OCI-LY7 (cell line): ENCODE measurements around the gene MAML3. TPM values are rescaled to one million over a fixed set of nuclear protein-coding genes. Genes with fewer than 3 reads are reported as not detected.

ENCODE experiments used
- BruUV-seq: library from RNA; stranded (reverse); fragments of 400-500 nt; replicated peaks from 2 replicates; lab custom pipeline; 2021; lab: Mats Ljungman, UMichigan
- CTCF ChIA-PET: fragments of 300-600 bp; sonication (Branson Sonifier 250); formaldehyde crosslinking; loops from one replicate; lab custom pipeline; 2022; ENCODE audit warnings: antibody characterized with exemption; ENCODE audit not compliant: unreplicated experiment; lab: Charles Lee
- POLR2A ChIA-PET: fragments of 300-600 bp; sonication (Branson Sonifier 250); formaldehyde crosslinking; loops from one replicate; lab custom pipeline; 2022; ENCODE audit warnings: antibody characterized with exemption; lab: Charles Lee
- DNase-seq: peaks from one replicate; pipeline ENCODE4 v3.0.0-alpha.2; 2015; ENCODE audit warnings: low spot score
- H2AFZ ChIP-seq: fragments of 200-600 bp; sonication (generic), shearing (Covaris generic); 2 replicates; pipeline ENCODE4 v1.6.1; 2014; ENCODE audit warnings: mild to moderate bottlenecking, antibody characterized with exemption, low read length, moderate library complexity
- H3K27ac ChIP-seq: fragments of 200-600 bp; sonication (generic); 2 replicates; pipeline ENCODE4 v1.5.1; 2014; ENCODE audit warnings: mixed run types, low read depth, mild to moderate bottlenecking, moderate library complexity, low read length, inconsistent platforms; ENCODE audit not compliant: poor library complexity, severe bottlenecking
- H3K36me3 ChIP-seq: fragments of 200-600 bp; sonication (generic); 2 replicates; pipeline ENCODE4 v1.6.1; 2014; ENCODE audit warnings: mild to moderate bottlenecking, antibody characterized with exemption, low read length, moderate library complexity, mixed read lengths; ENCODE audit not compliant: insufficient read depth
- H3K4me1 ChIP-seq: fragments of 200-600 bp; sonication (generic); 2 replicates; pipeline ENCODE4 v1.5.1; 2014; ENCODE audit warnings: mild to moderate bottlenecking, low read length; ENCODE audit not compliant: insufficient read depth, poor library complexity, severe bottlenecking
- H3K4me2 ChIP-seq: fragments of 200-600 bp; sonication (generic); 2 replicates; pipeline ENCODE4 v1.6.1; 2014; ENCODE audit warnings: mild to moderate bottlenecking, low read length
- H3K4me3 ChIP-seq: fragments of 200-600 bp; sonication (generic); 2 replicates; pipeline ENCODE4 v1.5.1; 2014; ENCODE audit warnings: mild to moderate bottlenecking, low read depth, low read length; ENCODE audit not compliant: poor library complexity, severe bottlenecking
- H3K79me2 ChIP-seq: fragments of 200-600 bp; sonication (generic); 2 replicates; pipeline ENCODE4 v1.6.1; 2016; ENCODE audit warnings: low read depth, mild to moderate bottlenecking, low read length, moderate library complexity, mixed read lengths; ENCODE audit not compliant: insufficient read depth
- H3K9me2 ChIP-seq: fragments of 200-600 bp; sonication (generic); 2 replicates; pipeline ENCODE4 v1.6.1; 2016; ENCODE audit warnings: mild to moderate bottlenecking, low read length, mixed read lengths; ENCODE audit not compliant: insufficient read depth
- H3K9me3 ChIP-seq: fragments of 200-600 bp; sonication (generic); 2 replicates; pipeline ENCODE4 v1.6.1; 2014; ENCODE audit warnings: mild to moderate bottlenecking, mixed run types, low read length, mixed read lengths
- H4K20me1 ChIP-seq: fragments of 200-600 bp; sonication (generic); 2 replicates; pipeline ENCODE4 v1.6.1; 2014; ENCODE audit warnings: mild to moderate bottlenecking, antibody characterized with exemption, low read length, moderate library complexity, mixed read lengths; ENCODE audit not compliant: insufficient read depth
- CTCF ChIP-seq: fragments of 200-600 bp; sonication (generic); conservative IDR thresholded peaks from 2 replicates; pipeline ENCODE4 v1.5.1; 2014; ENCODE audit warnings: mild to moderate bottlenecking, antibody characterized with exemption, low read length, moderate library complexity, mixed read lengths
- EZH2phosphoT487 ChIP-seq: fragments of 200-600 bp; sonication (generic); IDR thresholded peaks from 2 replicates; pipeline ENCODE4 v1.6.1; 2018; ENCODE audit warnings: low read depth, borderline replicate concordance, mild to moderate bottlenecking, mixed run types, antibody characterized with exemption, low read length, moderate library complexity, mixed read lengths
- intact Hi-C: fragments of 100-400 bp; cut with micrococcal nuclease; formaldehyde crosslinking; loops from one replicate; pipeline ENCODE4 v1.10.0; 2022; ENCODE audit not compliant: unreplicated experiment
- total RNA-seq, 2 experiments: library from RNA; depleted of rRNA in 1 of 2; stranded (reverse); fragments of >200 nt in 1 of 2; shearing (Covaris generic) in 1 of 2; gene quantifications; 2 replicates each; pipeline ENCODE4 v1.2.3, GENCODE V29; 2014 to 2022

Gene MAML3
- total RNA-seq, 2 experiments from 2014 or later: 0.80 to 1.2 TPM

- no peak overlapping the region for H3K27ac ChIP-seq
- no peaks in the 10 kb centered on the region for H3K79me2 ChIP-seq
- DNase-seq: no peak
- H3K9me2 ChIP-seq: no peaks in the 10 kb centered on the region
- H3K4me3 ChIP-seq: no peak overlapping the region
- no peak overlapping the region for H2AFZ ChIP-seq
- TF ChIP-seq EZH2phosphoT487 (no peak), CTCF (no peak)
- ChIA-PET POLR2A (interaction anchor here (0.5 to 0.7 kb wide), 2 partner anchors 27 to 183 kb away, joined by 3 to 4 read pairs; no protein-coding TSS in a partner anchor), CTCF (no interaction called here)
- no peaks in the 10 kb centered on the region for H4K20me1 ChIP-seq
- no TSS peak for BruUV-seq
- H3K4me2 ChIP-seq: no peak overlapping the region
- intact Hi-C loops: no loop called here
- no peaks in the 10 kb centered on the region for H3K4me1 ChIP-seq
- no peaks in the 10 kb centered on the region for H3K36me3 ChIP-seq
- no peaks in the 10 kb centered on the region for H3K9me3 ChIP-seq
Measured at GRCh38 chr4:139955600-139955999, 198.4 kb downstream of the MAML3 start.

DNA sequence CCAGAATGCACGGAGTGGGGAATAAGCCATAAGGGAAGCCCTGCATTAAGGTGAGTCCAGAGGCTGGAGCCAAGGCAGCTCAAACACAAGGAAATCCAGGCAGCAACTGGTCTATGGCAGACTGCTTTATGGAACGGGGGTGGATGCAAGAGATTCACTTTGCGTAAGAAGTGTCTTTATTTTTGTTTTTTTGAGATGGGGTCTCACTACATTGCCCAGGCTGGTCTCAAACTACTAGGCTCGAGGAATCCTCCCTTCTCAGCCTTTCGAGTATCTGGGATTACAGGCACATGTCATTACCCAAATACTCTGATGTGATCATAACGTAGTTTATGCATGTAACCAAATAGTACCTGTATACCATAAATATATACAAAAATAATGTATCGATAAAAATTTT lies 199.5 kb downstream of the MAML3 start:
- no peak for DNase-seq
- ChIA-PET POLR2A (no interaction called here), CTCF (no interaction called here)
- no peak overlapping the region for H2AFZ ChIP-seq
- H4K20me1 ChIP-seq: no peaks in the 10 kb centered on the region
- no peak overlapping the region for H3K4me3 ChIP-seq
- H3K4me1 ChIP-seq: no peaks in the 10 kb centered on the region
- H3K36me3 ChIP-seq: no peaks in the 10 kb centered on the region
- intact Hi-C loops: no loop called here
- H3K79me2 ChIP-seq: no peaks in the 10 kb centered on the region
- BruUV-seq: no TSS peak
- TF ChIP-seq EZH2phosphoT487 (no peak), CTCF (no peak)
- H3K4me2 ChIP-seq: no peak overlapping the region
- no peaks in the 10 kb centered on the region for H3K9me3 ChIP-seq
- H3K9me2 ChIP-seq: no peaks in the 10 kb centered on the region
- no peak overlapping the region for H3K27ac ChIP-seq

DNA sequence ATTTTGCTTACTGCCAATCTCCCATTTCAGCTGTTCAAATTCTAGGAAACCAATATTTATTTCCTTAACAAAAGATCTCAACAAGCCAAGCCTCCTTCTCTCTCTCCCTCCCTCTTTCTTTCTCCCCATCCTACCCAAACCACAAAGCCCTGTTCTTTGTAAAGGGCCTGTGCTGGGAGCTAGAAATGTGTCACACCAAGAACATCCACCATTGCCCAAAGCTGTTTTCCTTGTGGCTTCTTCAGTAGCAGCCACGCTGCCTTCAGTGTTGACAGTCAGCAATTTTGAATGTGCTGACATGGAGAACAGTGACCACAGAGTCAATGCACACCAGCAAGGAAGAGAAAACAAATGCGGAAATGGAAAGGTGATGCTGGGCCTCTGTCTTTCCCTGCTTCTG lies 203.0 kb downstream of the MAML3 start:
- H3K9me3 ChIP-seq: no peaks in the 10 kb centered on the region
- no peaks in the 10 kb centered on the region for H3K36me3 ChIP-seq
- no peak overlapping the region for H2AFZ ChIP-seq
- POLR2A ChIA-PET: no interaction called here
- H3K4me2 ChIP-seq: no peak overlapping the region
- no peak overlapping the region for H3K4me3 ChIP-seq
- intact Hi-C loops: no loop called here
- no TSS peak for BruUV-seq
- H3K9me2 ChIP-seq: no peaks in the 10 kb centered on the region
- TF ChIP-seq CTCF: no peak
- TF ChIP-seq EZH2phosphoT487: no peak
- no peaks in the 10 kb centered on the region for H4K20me1 ChIP-seq
- H3K79me2 ChIP-seq: no peaks in the 10 kb centered on the region
- H3K27ac ChIP-seq: no peak overlapping the region
- DNase-seq: no peak
- CTCF ChIA-PET: no interaction called here
- H3K4me1 ChIP-seq: no peaks in the 10 kb centered on the region
